DMS53 (cell line): Measurements from ENCODE around the gene TBC1D10A.

ENCODE experiments used
- DNase-seq: peaks from one replicate; lab custom pipeline; 2025; lab: John Stamatoyannopoulos, UW

TBC1D10A gene

GRCh38 chr22:30285846-30286200 lies 40.9 kb downstream of the TBC1D10A start:
- DNase-seq: no peak

- no peak for DNase-seq
These were observed 41.4 kb downstream of the TBC1D10A start for GRCh38 chr22:30285176-30285845.

GRCh38 chr22:30284666-30285065 lies 42.1 kb downstream of the TBC1D10A start:
- no peak for DNase-seq

DNA sequence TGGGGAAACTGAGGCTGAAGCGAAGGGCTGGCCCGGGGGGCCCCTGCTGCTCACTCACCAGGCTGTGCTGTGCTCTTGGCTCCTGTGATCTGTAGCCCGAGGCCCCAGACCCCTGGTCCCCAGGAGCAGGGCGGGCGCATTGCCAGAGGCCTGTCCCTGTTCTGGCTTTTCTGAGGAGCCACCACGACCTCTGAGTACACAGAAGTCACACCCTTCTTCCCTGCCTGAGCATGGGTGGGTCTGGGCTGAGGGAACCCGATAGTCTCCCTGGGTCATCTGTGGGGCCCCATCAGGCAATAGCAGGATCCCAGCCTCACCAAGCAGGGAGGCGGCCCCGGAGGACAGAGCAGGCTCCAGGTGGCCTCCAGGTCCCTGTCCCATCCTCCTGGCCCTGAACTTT lies 42.6 kb downstream of the TBC1D10A start:
- no peak for DNase-seq

GRCh38 chr22:30283342-30283741 lies 43.4 kb downstream of the TBC1D10A start:
- DNase-seq: no peak

GRCh38 chr22:30282616-30283046 lies 44.1 kb downstream of the TBC1D10A start:
- no peak for DNase-seq

DNA sequence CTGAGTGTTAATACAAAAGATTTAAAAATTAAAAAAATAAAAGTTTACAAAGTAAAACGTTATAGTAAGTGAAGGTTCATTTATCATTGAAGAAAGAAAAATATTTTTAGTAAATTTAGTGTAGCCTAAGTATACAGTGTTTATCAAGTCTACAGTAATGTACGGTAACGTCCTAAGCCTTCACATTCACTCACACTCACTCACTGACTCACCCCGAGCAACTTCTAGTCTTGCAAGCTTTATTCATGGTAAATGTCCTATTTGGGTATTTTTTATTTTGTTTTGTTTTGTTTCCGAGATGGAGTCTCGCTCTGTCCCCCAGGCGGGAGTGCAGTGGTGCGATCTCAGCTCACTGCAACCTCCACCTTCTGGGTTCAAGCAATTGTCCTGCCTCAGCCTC lies 46.2 kb downstream of the TBC1D10A start:
- no peak for DNase-seq

- no peak for DNase-seq
These were observed 46.8 kb downstream of the TBC1D10A start for GRCh38 chr22:30279932-30280331.

- no peak for DNase-seq
These were observed 47.5 kb downstream of the TBC1D10A start for GRCh38 chr22:30279046-30279788.

GRCh38 chr22:30277547-30278344 lies 49.0 kb downstream of the TBC1D10A start:
- no peak for DNase-seq

DNA sequence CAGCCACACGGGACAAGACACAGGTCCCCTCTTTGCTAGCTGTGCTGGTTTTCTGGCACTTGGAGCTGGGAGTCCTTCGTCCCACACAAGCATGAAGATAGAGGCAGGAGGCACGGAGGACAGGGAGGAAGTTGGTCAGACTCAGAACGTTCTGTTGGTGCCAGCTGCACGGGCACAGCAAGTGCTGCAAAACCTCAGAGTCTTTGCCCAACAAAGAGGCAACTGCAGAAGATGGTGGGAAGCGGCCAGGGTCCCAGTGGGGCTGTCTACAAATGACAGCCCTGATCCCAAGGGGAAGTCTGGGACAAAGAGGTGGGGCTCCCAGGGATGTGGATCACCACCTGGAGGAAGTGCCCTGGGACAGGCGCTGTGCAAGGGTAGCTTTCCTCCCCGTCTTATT lies 50.7 kb downstream of the TBC1D10A start:
- DNase-seq: no peak

- DNase-seq: peak; percentile 30
These were observed 51.1 kb downstream of the TBC1D10A start for GRCh38 chr22:30275625-30276024.

GRCh38 chr22:30274437-30274812 lies 52.3 kb downstream of the TBC1D10A start:
- DNase-seq: no peak

DNA sequence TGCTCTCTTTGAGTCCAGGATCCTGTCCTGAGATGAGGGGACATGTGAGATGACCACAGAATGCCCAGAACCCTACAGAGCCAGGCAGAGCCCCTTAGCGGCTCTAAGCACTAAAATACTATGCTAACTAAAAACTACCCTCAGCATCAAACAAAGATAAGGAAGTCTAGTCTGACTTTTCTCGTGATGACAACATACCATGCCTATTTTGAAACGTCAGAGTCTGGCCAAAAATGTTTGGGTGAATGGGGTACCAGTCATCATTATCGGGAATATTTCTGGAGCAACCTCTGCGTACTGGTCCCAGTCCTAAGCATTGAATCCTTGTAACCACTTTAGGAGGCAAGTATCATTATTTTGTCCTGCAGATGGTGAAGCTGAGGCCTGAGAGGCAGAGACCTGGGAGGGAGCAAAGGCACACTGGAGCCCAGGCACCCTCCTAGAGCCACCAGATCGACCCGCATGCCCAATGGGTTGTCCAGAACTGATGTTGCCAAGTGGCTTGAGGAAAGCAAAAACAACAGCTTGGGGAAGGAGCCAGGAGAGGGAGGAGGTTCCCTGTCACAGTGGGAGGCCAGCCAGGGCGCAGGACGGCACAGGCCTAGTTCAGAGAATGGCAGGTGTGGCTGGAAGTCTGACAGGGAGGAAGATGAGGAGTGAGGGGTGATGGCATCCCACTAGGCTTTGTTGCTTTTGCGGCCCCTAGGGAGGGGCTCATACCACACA lies 52.9 kb downstream of the TBC1D10A start:
- no peak for DNase-seq

GRCh38 chr22:30272781-30273601 lies 53.8 kb downstream of the TBC1D10A start:
- no peak for DNase-seq

DNA sequence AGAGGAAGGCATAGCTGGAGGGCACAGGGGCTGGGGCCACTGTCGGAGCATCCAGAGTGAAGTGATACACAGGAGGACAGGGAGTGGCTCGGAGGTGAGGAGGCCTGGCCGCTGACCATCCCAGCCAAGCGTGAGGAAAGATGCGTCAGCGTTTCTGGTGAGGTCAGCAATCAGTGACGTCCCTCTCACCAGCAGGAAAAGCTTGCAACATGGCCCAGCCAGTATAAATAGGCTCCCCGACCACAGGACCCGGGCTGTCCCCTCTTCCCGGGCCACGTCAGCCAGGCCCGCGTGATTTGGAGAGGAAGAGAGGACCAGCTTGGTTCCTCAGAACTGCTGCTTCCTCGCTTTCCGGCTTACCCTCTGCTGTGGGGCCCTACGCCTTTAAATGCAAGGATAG lies 55.9 kb downstream of the TBC1D10A start:
- DNase-seq: no peak

DNA sequence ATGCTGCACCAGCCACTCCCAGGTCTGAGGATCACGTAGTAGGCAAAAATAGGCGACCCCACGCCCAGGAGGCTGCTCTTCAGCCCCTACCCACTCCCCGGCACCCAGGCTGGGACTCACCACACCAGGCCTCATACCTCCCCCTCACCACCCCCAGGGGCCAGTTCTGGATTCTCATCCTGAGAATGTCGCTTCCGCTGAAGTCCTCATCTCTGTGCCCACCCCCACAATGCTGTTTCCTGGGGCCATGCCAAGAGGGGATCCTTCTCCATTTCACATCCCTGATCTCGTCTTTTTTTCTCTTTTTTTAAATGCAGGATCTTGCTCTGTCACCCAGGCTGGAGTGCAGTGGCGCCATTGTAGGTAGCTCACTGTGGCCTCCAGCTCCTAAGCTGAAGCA lies 58.4 kb downstream of the TBC1D10A start:
- DNase-seq: no peak

DNA sequence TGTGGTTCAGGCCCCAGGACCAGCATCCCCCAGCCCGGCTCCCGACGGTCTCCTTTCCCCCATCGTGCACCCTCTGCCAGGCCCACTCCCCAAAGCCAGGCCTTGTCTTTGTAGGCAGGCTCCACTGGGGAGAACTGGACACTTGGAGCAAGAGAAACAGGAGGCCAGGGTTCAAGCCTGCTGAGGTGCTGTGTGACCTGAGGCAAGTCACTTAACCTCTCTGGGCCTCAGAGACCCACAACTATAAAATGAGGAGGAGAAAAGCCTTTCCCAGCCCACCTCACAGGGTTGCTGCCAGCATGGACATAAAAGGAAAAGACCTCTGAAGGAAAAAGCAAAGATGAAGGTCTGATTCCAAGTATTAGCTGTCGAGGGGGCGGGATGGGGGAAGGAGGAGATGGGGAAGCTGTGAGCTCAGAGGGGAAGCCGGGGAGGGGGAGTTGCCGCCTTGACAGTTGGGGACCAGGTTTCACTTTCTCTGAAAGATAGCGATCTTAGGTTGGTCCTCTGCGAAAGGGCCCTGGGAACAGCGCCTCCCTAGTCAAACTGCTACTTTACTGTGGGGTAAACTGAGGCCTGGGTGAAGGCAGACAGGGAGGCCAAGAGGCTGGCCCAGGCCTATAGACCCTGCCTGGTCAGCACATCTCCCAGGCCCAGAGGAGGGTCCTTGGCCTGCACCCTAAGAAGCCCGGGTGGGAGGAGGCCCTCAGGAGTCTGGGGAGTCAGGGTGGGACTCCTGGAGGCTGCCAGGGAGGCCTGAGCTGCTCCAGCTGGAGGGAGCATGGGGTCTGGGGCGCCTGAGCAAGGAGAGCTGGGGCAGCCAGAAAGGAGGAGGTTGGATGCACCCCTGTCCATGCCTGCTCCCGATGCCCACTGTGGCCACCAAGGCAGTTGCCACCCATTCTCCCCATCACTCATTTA lies 59.1 kb downstream of the TBC1D10A start:
- no peak for DNase-seq

GRCh38 chr22:30266445-30267381 lies 60.0 kb downstream of the TBC1D10A start, which contains the start of gene OSM:
TSS of gene OSM (minus strand) at chr22:30266851. CDS start at chr22:30266799, 52 bp downstream.
- no peak for DNase-seq
